IPS-18a (cell line): Measurements from ENCODE around the gene KCNJ2.

ENCODE experiments used
- H3K27ac ChIP-seq: one replicate; pipeline ENCODE4 v1.5.1; 2013; ENCODE audit warnings: low read length
- H3K27me3 ChIP-seq: one replicate; pipeline ENCODE4 v1.6.1; 2013; ENCODE audit warnings: mild to moderate bottlenecking, low read length; ENCODE audit not compliant: control insufficient read depth, insufficient read depth
- H3K36me3 ChIP-seq: one replicate; pipeline ENCODE4 v1.6.1; 2013; ENCODE audit warnings: low read depth, low read length; ENCODE audit not compliant: control insufficient read depth
- H3K4me1 ChIP-seq: one replicate; pipeline ENCODE4 v1.6.1; 2013; ENCODE audit warnings: low read depth, low read length; ENCODE audit not compliant: control insufficient read depth
- H3K4me3 ChIP-seq: one replicate; pipeline ENCODE4 v1.5.1; 2013; ENCODE audit warnings: low read length
- H3K9ac ChIP-seq: one replicate; pipeline ENCODE4 v1.6.1; 2013; ENCODE audit warnings: mild to moderate bottlenecking, low read length, moderate library complexity
- H3K9me3 ChIP-seq: one replicate; pipeline ENCODE4 v1.6.1; 2013; ENCODE audit warnings: low read depth, low read length; ENCODE audit not compliant: control insufficient read depth

Gene KCNJ2

DNA sequence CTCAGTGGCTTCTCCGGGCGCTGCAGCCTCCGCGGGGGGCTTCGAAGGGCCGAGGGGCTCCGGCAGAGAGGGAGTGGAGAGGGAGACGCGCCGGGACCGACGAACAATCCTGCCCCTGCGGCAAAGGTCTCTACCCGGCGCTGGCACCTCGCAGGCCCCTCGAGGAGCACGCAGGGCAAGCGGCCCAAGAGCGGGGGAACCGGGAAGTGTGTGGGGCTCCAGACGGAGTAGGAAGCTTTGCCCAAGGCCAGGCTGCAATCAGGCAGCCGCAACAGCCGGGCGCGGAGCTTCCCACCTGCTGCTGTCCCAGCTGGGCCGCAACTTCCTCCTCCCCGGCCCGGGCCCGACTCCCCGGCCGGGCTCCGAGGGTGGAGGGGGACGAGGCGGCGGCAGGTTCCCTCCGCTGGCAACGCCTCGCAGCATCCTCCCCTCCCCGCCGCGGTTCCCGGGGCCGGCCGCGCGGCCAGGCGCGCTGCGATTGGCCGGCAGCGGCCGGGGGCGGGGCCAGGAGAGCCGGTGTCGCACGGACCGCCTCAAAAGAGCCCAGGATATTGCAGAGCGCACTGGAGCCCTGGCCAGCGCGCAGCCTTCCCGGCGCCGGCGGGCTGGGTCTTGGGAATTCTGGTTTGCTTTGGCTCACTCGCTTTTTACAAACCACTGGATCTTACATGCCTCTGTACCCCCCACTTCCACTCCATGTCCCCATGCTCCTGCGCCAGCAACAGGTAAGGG lies at the start of gene KCNJ2:
Gene KCNJ2 (plus strand): TSS at position 556 of the 732 bp plus-strand sequence. CDS start 5,508 bp downstream, outside the sequence.
- Histone ChIP-seq H3K4me3 (peak within 1 kb of the TSS; percentile 92), H3K4me1 (peaks cover 5% of the 10 kb centered on the region), H3K27ac (no peak within 1 kb of the TSS), H3K9ac (peak within 1 kb of the TSS; percentile 35), H3K27me3 (peaks cover 43% of the 10 kb centered on the region), H3K36me3 (no peaks in the 10 kb centered on the region), H3K9me3 (no peaks in the 10 kb centered on the region)

DNA sequence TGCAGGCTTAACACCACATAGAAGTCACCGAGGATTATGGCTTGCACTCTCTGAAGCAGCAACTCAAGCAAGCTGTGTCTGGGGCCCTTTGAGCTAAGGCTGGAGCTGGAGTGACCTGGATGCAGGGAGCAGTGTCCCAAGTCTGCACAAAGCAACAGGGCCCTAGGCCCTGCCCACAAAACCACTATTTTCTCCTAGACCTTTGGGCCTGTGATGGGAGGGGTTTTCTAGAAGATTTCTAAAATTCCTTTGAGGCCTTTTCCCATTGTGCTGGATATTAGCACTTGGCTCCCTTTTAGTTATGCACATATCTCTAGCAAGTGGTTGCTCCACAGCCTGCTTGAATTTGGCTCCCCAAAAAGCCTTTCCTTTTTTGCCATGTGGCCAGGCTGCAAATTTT lies 49.8 kb upstream of the KCNJ2 start:
- no peak overlapping the region for H3K27ac ChIP-seq
- H3K27me3 ChIP-seq, result no peaks in the 10 kb centered on the region
- H3K9ac ChIP-seq, result no peak overlapping the region
- H3K4me3 ChIP-seq, result no peak overlapping the region
- no peaks in the 10 kb centered on the region for H3K9me3 ChIP-seq
- no peaks in the 10 kb centered on the region for H3K4me1 ChIP-seq
- no peaks in the 10 kb centered on the region for H3K36me3 ChIP-seq

DNA sequence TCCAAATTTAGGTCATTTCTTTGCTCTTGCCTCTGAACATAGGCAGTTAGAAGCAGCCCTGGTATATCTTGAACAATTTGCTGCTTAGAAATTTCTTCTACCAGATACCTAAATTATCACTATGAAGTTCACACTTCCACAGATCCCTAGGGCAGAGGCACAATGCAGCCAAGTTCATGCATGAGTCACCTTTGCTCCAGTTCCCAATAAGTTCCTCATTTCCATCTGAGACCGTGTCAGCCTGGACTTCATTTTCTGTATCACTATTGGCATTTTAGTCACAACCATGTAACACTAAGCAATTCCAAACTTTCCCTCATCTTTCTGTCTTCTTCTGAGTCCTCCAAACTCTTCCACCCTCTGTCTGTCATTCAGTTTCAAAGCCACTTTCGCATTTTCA lies 49.3 kb upstream of the KCNJ2 start:
- no peak overlapping the region for H3K4me3 ChIP-seq
- no peak overlapping the region for H3K9ac ChIP-seq
- H3K9me3 ChIP-seq, result no peaks in the 10 kb centered on the region
- H3K27me3 ChIP-seq, result no peaks in the 10 kb centered on the region
- H3K4me1 ChIP-seq, result no peaks in the 10 kb centered on the region
- no peaks in the 10 kb centered on the region for H3K36me3 ChIP-seq
- no peak overlapping the region for H3K27ac ChIP-seq

GRCh38 chr17:70120425-70120824 lies 48.9 kb upstream of the KCNJ2 start:
- no peak overlapping the region for H3K4me3 ChIP-seq
- no peaks in the 10 kb centered on the region for H3K36me3 ChIP-seq
- no peak overlapping the region for H3K9ac ChIP-seq
- no peaks in the 10 kb centered on the region for H3K4me1 ChIP-seq
- H3K9me3 ChIP-seq, result no peaks in the 10 kb centered on the region
- H3K27me3 ChIP-seq, result no peaks in the 10 kb centered on the region
- no peak overlapping the region for H3K27ac ChIP-seq

DNA sequence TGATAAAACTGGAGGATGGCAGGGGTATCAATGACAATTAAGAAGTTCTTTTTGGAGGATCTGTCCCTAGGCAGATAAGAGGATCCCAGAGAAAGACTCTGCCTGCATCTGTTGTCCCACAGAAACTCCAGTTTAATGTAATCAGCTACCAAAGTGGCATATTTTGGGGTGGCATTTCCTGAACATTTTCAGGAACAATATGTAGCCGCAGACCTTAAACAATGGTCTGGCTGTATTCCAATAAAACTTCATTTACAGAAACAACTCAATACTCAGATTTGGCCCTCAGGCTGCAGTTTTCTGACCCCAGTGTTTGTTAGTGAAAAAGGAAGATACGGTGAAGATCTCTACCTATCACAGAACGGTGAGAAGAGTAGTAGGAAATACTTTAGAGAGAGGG lies 48.2 kb upstream of the KCNJ2 start:
- Histone ChIP-seq H3K27ac (no peak overlapping the region), H3K36me3 (no peaks in the 10 kb centered on the region), H3K4me1 (no peaks in the 10 kb centered on the region), H3K9ac (no peak overlapping the region), H3K9me3 (no peaks in the 10 kb centered on the region), H3K4me3 (no peak overlapping the region), H3K27me3 (no peaks in the 10 kb centered on the region)

GRCh38 chr17:70123193-70123592 lies 46.1 kb upstream of the KCNJ2 start:
- Histone ChIP-seq H3K4me3 (no peak overlapping the region), H3K36me3 (no peaks in the 10 kb centered on the region), H3K4me1 (no peaks in the 10 kb centered on the region), H3K9ac (no peak overlapping the region), H3K27me3 (no peaks in the 10 kb centered on the region), H3K27ac (no peak overlapping the region), H3K9me3 (no peaks in the 10 kb centered on the region)

DNA sequence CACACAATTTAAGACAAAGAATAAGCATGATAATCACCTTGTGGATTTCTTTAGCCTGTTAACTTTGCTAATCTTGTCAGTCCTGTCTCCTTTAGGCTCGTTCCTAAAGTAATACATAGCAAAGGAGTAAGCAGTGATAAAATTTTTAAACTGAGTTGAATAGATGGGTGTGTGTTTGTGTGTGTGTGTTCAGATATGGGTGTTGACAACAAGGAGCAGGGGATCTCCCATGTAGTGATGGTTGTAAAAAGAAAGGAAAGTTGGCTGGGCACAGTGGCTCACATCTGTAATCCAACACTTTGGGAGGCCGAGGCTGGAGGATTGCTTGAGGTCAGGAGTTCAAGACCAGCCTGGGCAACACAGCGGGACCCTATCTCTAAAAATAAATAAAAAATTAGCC lies 44.6 kb upstream of the KCNJ2 start:
- no peak overlapping the region for H3K9ac ChIP-seq
- no peaks in the 10 kb centered on the region for H3K27me3 ChIP-seq
- H3K36me3 ChIP-seq, result no peaks in the 10 kb centered on the region
- no peaks in the 10 kb centered on the region for H3K4me1 ChIP-seq
- H3K27ac ChIP-seq, result no peak overlapping the region
- H3K4me3 ChIP-seq, result no peak overlapping the region
- no peaks in the 10 kb centered on the region for H3K9me3 ChIP-seq

DNA sequence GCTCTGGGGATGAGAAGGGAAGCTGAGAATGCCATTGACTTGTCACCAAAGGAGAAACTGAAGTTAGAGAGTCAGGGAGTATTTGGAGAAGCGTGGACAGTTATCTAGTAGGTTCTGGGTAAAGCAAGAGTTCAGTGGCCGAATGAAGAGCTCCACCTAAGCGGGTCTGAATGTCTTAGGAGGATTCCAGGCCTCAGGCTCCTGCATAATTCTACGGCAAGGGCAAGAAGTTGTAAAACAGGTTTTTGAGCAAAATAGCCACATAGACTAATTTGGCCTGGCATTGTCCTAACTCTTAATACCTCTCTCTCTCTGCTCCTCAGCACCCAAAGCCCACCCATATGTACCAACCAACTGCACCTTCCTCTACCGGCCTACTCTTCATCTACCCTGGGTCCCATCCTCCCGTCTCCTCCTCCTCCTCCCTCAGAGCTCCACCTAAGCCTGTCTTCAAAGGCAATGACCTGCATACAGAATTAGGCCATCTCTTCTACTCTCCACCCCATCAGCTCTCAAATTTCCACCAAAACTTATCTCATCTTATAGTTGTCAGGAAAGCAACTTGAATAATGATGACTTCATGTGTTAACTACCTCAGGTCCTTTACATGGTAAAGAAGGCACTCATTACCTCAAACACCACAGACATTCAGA lies 42.0 kb upstream of the KCNJ2 start:
- H3K9ac ChIP-seq, result no peak overlapping the region
- no peak overlapping the region for H3K27ac ChIP-seq
- H3K4me1 ChIP-seq, result no peaks in the 10 kb centered on the region
- H3K27me3 ChIP-seq, result no peaks in the 10 kb centered on the region
- no peaks in the 10 kb centered on the region for H3K9me3 ChIP-seq
- no peak overlapping the region for H3K4me3 ChIP-seq
- H3K36me3 ChIP-seq, result no peaks in the 10 kb centered on the region

DNA sequence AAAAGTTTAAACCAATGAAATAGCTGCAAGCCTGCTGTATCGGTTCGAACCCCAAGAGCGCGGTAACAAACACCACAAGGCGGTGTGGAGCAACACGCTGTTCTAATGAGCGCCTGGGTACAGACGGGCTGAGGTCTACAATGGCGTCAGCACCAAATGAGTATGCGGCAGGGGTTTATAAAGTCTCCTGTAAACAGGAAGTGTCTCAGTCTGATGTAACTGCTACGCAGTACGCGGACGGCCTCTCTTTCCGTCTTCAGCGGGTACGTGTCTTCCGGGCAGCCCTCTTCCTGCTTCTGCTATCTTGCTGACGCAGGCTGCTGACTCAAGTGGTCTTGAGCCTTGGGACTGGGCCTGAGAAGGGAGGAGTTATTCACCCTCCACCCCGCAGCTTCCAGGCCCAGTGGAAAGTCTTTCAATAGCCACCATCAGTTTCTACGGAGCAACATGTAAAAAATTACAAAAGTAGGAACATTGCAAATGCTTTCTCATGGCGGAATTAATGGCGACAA lies 40.5 kb upstream of the KCNJ2 start:
- Histone ChIP-seq H3K27ac (no peak overlapping the region), H3K27me3 (no peaks in the 10 kb centered on the region), H3K4me3 (no peak overlapping the region), H3K9me3 (no peaks in the 10 kb centered on the region), H3K36me3 (no peaks in the 10 kb centered on the region), H3K4me1 (no peaks in the 10 kb centered on the region), H3K9ac (no peak overlapping the region)

GRCh38 chr17:70130289-70130688 lies 39.0 kb upstream of the KCNJ2 start:
- H3K9ac ChIP-seq, result no peak overlapping the region
- H3K4me1 ChIP-seq, result no peaks in the 10 kb centered on the region
- no peaks in the 10 kb centered on the region for H3K27me3 ChIP-seq
- H3K9me3 ChIP-seq, result no peaks in the 10 kb centered on the region
- H3K4me3 ChIP-seq, result no peak overlapping the region
- no peaks in the 10 kb centered on the region for H3K36me3 ChIP-seq
- H3K27ac ChIP-seq, result no peak overlapping the region

GRCh38 chr17:70132505-70132904 lies 36.8 kb upstream of the KCNJ2 start:
- H3K4me3 ChIP-seq, result no peak overlapping the region
- no peaks in the 10 kb centered on the region for H3K9me3 ChIP-seq
- H3K36me3 ChIP-seq, result no peaks in the 10 kb centered on the region
- no peak overlapping the region for H3K27ac ChIP-seq
- no peak overlapping the region for H3K9ac ChIP-seq
- peaks cover 5% of the 10 kb centered on the region for H3K4me1 ChIP-seq
- H3K27me3 ChIP-seq, result no peaks in the 10 kb centered on the region

GRCh38 chr17:70134042-70134441 lies 35.3 kb upstream of the KCNJ2 start:
- Histone ChIP-seq H3K36me3 (no peaks in the 10 kb centered on the region), H3K4me3 (no peak overlapping the region), H3K9ac (no peak overlapping the region), H3K4me1 (peaks cover 8% of the 10 kb centered on the region), H3K27me3 (no peaks in the 10 kb centered on the region), H3K27ac (no peak overlapping the region), H3K9me3 (no peaks in the 10 kb centered on the region)
